ENCODE measurements around the gene ZSWIM1. TPM values are rescaled to one million over a fixed set of nuclear protein-coding genes. Genes with fewer than 3 reads are reported as not detected.

ZSWIM1 gene
- total RNA-seq, 2 donors from 2014 or later, result 6.4 to 7.4 TPM

DNA sequence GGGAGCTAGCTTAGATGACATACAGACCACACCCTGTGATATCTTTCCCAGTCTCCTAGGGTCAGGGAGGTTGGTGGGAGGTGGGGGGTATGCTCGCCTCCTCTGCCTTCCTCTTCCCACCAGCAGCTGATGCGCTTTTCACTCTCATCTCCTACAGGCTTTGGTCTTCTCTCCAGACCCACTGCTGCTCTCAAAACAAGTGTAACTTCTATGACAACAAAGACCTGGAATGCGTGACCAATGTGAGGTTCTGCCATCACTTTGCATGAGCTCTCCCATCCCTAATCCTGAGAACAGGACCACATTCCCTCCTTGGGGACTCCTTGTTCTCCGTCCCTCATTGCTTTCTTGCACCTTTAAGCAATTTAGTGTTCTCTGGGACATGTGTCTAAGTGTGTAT, 12.8 kb downstream of the ZSWIM1 start:
- TF ChIP-seq, protein P1, sequence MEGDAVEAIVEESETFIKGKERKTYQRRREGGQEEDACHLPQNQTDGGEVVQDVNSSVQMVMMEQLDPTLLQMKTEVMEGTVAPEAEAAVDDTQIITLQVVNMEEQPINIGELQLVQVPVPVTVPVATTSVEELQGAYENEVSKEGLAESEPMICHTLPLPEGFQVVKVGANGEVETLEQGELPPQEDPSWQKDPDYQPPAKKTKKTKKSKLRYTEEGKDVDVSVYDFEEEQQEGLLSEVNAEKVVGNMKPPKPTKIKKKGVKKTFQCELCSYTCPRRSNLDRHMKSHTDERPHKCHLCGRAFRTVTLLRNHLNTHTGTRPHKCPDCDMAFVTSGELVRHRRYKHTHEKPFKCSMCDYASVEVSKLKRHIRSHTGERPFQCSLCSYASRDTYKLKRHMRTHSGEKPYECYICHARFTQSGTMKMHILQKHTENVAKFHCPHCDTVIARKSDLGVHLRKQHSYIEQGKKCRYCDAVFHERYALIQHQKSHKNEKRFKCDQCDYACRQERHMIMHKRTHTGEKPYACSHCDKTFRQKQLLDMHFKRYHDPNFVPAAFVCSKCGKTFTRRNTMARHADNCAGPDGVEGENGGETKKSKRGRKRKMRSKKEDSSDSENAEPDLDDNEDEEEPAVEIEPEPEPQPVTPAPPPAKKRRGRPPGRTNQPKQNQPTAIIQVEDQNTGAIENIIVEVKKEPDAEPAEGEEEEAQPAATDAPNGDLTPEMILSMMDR (IDR thresholded peaks at IDR 0.05), result no peak
- Histone ChIP-seq H3K9me3 (no peaks in the 10 kb centered on the region), H3K4me1 (ENCODE audit: control insufficient read depth in 1 of 2, low read depth in 2 of 2) (peaks cover 14 to 33% of the 10 kb centered on the region in 2 donors), H3K36me3 (peaks cover 35% of the 10 kb centered on the region), H3K27me3 (replicated peaks; ENCODE audit: insufficient read depth) (no peaks in the 10 kb centered on the region), H3K27ac (no peak overlapping the region), H3K4me3 (no peak overlapping the region)
- no peak for ATAC-seq (ENCODE audit: insufficient number of reproducible peaks, low FRiP score, low read depth)
- no peak for DNase-seq (ENCODE audit: low spot score)

DNA sequence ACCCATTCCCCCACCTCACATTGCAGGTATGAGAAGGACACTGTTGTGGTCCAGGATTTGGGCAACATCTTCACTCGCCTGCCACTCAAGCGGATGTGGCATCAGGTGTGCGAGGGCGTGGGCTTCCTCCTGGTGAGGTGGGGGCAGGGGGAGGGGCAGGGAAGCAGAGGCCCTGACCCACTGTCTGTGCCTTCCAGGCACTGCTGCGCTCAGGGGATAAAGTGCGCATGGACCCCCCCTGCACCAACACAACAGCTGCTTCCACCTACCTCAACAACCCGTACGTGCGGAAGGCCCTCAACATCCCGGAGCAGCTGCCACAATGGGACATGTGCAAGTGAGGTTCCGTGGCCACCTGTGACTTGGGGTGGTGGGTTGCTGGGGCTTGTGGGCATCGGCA, 13.8 kb downstream of the ZSWIM1 start:
- ATAC-seq (ENCODE audit: insufficient number of reproducible peaks, low FRiP score, low read depth), result no peak
- H3K36me3 ChIP-seq, result peaks cover 38% of the 10 kb centered on the region

DNA sequence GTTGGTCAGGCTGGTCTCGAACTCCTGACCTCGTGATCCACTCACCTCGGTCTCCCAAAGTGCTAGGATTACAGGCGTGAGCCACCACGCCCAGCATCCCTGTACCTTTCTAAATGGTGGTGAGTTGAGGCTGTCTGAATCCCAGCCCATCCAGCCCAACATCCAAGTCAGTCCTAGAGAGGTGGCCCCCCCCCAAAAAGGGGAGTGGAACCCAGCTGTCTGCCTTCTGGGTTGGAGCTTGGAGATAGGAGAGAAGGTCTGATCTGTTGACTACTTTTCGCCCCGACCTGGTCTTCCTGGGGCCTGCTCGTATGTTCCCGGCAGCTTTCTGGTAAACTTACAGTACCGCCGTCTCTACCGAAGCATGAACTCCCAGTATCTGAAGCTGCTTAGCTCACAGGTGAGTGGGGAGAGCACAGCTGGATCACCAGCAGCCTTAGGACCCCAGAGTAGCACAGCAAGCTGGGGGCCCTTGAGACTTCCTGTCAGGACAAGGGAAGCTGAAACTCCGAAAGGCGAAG, 15.7 kb downstream of the ZSWIM1 start:
- Histone ChIP-seq H3K4me3 (no peak overlapping the region), H3K27ac (no peak overlapping the region), H3K9me3 (no peaks in the 10 kb centered on the region), H3K36me3 (peaks cover 38% of the 10 kb centered on the region), H3K27me3 (replicated peaks; ENCODE audit: insufficient read depth) (no peaks in the 10 kb centered on the region), H3K4me1 (ENCODE audit: control insufficient read depth in 1 of 2, low read depth in 2 of 2) (peaks cover 7 to 13% of the 10 kb centered on the region in 2 donors)
- ATAC-seq (ENCODE audit: insufficient number of reproducible peaks, low FRiP score, low read depth) (no peak), DNase-seq (ENCODE audit: low spot score) (no peak)
- TF ChIP-seq, protein P1 (IDR thresholded peaks at IDR 0.05), result no peak

More for the DNA sequence above, 13.8 kb downstream of the ZSWIM1 start:
- Histone ChIP-seq H3K27ac (no peak overlapping the region), H3K9me3 (no peaks in the 10 kb centered on the region), H3K27me3 (replicated peaks; ENCODE audit: insufficient read depth) (no peaks in the 10 kb centered on the region), H3K4me3 (no peak overlapping the region), H3K4me1 (ENCODE audit: control insufficient read depth in 1 of 2, low read depth in 2 of 2) (peaks cover 8 to 23% of the 10 kb centered on the region in 2 donors)
- TF ChIP-seq, protein P1 (IDR thresholded peaks at IDR 0.05), result no peak
- DNase-seq (ENCODE audit: low spot score), result no peak

DNA sequence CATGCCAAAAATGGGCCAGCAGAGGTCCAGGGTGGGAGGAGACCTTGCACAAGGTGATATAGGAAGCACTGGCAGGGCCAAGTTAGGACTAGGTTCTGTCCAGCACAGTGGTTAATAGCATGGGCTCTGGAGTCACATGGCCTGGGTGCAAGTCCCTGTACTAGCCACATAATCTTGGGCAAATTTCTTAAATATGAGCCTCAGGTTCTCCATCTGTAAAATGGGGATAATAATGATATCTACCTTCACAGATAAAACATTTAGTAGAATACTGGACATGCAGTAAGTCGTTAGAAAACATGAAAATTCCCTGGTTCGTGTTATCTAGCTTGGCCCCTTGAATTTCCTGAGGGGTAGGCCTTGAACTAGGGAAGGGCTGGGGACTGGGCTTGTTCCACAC, 16.3 kb downstream of the ZSWIM1 start:
- Histone ChIP-seq H3K27me3 (replicated peaks; ENCODE audit: insufficient read depth) (no peaks in the 10 kb centered on the region), H3K36me3 (peaks cover 38% of the 10 kb centered on the region), H3K4me1 (ENCODE audit: control insufficient read depth in 1 of 2, low read depth in 2 of 2) (peaks cover 2 to 7% of the 10 kb centered on the region in 2 donors), H3K4me3 (no peak overlapping the region), H3K9me3 (no peaks in the 10 kb centered on the region), H3K27ac (no peak overlapping the region)
- ATAC-seq (ENCODE audit: insufficient number of reproducible peaks, low FRiP score, low read depth) (no peak), DNase-seq (ENCODE audit: low spot score) (no peak)
- TF ChIP-seq, protein P1 (IDR thresholded peaks at IDR 0.05), result no peak

DNA sequence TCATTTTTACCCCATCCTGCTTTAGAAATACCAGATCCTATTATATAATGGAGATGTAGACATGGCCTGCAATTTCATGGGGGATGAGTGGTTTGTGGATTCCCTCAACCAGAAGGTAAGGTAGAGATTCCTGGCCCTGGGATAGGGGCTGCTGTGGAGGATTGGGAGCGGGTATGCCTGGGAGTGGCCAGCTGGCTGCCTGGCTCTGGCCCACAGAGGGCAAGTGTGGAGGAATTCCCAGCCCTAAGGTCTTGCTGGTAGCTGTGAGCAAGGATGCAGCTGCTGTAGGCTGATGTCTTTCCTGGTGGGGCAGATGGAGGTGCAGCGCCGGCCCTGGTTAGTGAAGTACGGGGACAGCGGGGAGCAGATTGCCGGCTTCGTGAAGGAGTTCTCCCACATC, 16.7 kb downstream of the ZSWIM1 start:
- no peaks in the 10 kb centered on the region for H3K27me3 ChIP-seq (replicated peaks; ENCODE audit: insufficient read depth)
- peaks cover 38% of the 10 kb centered on the region for H3K36me3 ChIP-seq
- TF ChIP-seq, protein P1 (IDR thresholded peaks at IDR 0.05), result no peak
- H3K9me3 ChIP-seq, result no peaks in the 10 kb centered on the region
- H3K4me3 ChIP-seq, result no peak overlapping the region
- ATAC-seq (ENCODE audit: insufficient number of reproducible peaks, low FRiP score, low read depth) (no peak), DNase-seq (ENCODE audit: low spot score) (no peak)
- no peak overlapping the region for H3K27ac ChIP-seq
- peaks cover 0 to 3% of the 10 kb centered on the region in 2 donors for H3K4me1 ChIP-seq (ENCODE audit: control insufficient read depth in 1 of 2, low read depth in 2 of 2)

Measured in thoracic aorta (tissue), 2 donors.